GM23338 (cell line): ENCODE data around the gene ZBED5. TPM values are rescaled to one million over a fixed set of nuclear protein-coding genes. Genes with fewer than 3 reads are reported as not detected.

Source experiments
- ATAC-seq: fragments of 200-7000 bp; cut with Tn5 transposase; 3 replicates; pipeline ENCODE4 v1.9.1; 2020
- DNase-seq: peaks from one replicate; pipeline ENCODE4 v3.0.0-alpha.2; 2015; ENCODE audit warnings: low spot score
- H2AFZ ChIP-seq: fragments of 200-600 bp; sonication (generic); 2 replicates; pipeline ENCODE4 v1.8.0; 2016; ENCODE audit warnings: antibody characterized with exemption, mild to moderate bottlenecking, moderate library complexity
- H3F3A ChIP-seq: fragments of 200-600 bp; sonication (generic); replicated peaks from 2 replicates; pipeline ENCODE4 v1.8.0; 2017; ENCODE audit warnings: antibody characterized with exemption, mixed run types, low read depth
- H3K27ac ChIP-seq: fragments of 200-600 bp; sonication (generic); 2 replicates; pipeline ENCODE4 v1.6.1; 2016; ENCODE audit warnings: low read depth
- H3K27me3 ChIP-seq: fragments of 200-600 bp; sonication (generic); 2 replicates; pipeline ENCODE4 v1.8.0; 2016; ENCODE audit warnings: mild to moderate bottlenecking, mixed run types, moderate library complexity; ENCODE audit not compliant: insufficient read depth
- H3K36me3 ChIP-seq: fragments of 200-600 bp; sonication (generic); 2 replicates; pipeline ENCODE4 v1.8.0; 2016; ENCODE audit warnings: mild to moderate bottlenecking; ENCODE audit not compliant: insufficient read depth
- H3K4me1 ChIP-seq: fragments of 200-600 bp; sonication (generic); 2 replicates; pipeline ENCODE4 v1.8.0; 2016; ENCODE audit warnings: mild to moderate bottlenecking, moderate library complexity; ENCODE audit not compliant: insufficient read depth
- H3K4me2 ChIP-seq: fragments of 200-600 bp; sonication (generic); 2 replicates; pipeline ENCODE4 v1.7.1; 2017; ENCODE audit warnings: mixed run types
- H3K4me3 ChIP-seq: fragments of 200-600 bp; sonication (generic); 2 replicates; pipeline ENCODE4 v1.6.1; 2016; ENCODE audit warnings: mixed run types
- H3K79me2 ChIP-seq: fragments of 200-600 bp; sonication (generic); replicated peaks from 2 replicates; pipeline ENCODE4 v1.8.0; 2017; ENCODE audit warnings: mild to moderate bottlenecking; ENCODE audit not compliant: insufficient read depth
- H3K9me2 ChIP-seq: fragments of 200-600 bp; sonication (generic); 2 replicates; pipeline ENCODE4 v1.8.0; 2017; ENCODE audit not compliant: insufficient read depth
- H4K20me1 ChIP-seq: fragments of 200-600 bp; sonication (generic); replicated peaks from 2 replicates; pipeline ENCODE4 v1.8.0; 2017; ENCODE audit warnings: mild to moderate bottlenecking; ENCODE audit not compliant: insufficient read depth
- H3K27ac Mint-ChIP-seq: 2 replicates; pipeline ENCODE4 v1.8.0; 2020; ENCODE audit warnings: inconsistent platforms, mild to moderate bottlenecking, moderate library complexity, mixed read lengths
- H3K27me3 Mint-ChIP-seq: 3 replicates; pipeline ENCODE4 v1.8.0; 2022; ENCODE audit warnings: low read depth, mild to moderate bottlenecking, moderate library complexity, mixed read lengths, inconsistent platforms; ENCODE audit not compliant: insufficient read depth, poor library complexity
- H3K36me3 Mint-ChIP-seq: 3 replicates; pipeline ENCODE4 v1.8.0; 2021; ENCODE audit warnings: low read depth, mild to moderate bottlenecking, inconsistent platforms, moderate library complexity, mixed read lengths
- H3K4me1 Mint-ChIP-seq: 3 replicates; pipeline ENCODE4 v1.8.0; 2020; ENCODE audit warnings: mild to moderate bottlenecking, inconsistent platforms, mixed read lengths
- H3K4me3 Mint-ChIP-seq: 3 replicates; pipeline ENCODE4 v1.8.0; 2021; ENCODE audit warnings: moderate library complexity, mild to moderate bottlenecking, inconsistent platforms, mixed read lengths
- H3K9me3 Mint-ChIP-seq: 3 replicates; pipeline ENCODE4 v1.8.0; 2020; ENCODE audit warnings: moderate library complexity, mild to moderate bottlenecking, inconsistent platforms, mixed read lengths
- CREB1 ChIP-seq: fragments of 250-450 bp; sonication (Bioruptor Pico); IDR thresholded peaks from 2 replicates; pipeline ENCODE4 v1.5.0; 2020; ENCODE audit warnings: low read depth, mild to moderate bottlenecking, moderate library complexity
- CTCF ChIP-seq, 2 experiments: fragments of 200-600 bp in 1 of 2; sonication (generic) in 1 of 2; conservative IDR thresholded peaks; 2 replicates each; pipeline versions ENCODE4 v1.5.1 to v1.6.1; 2016 to 2017; ENCODE audit warnings: antibody characterized with exemption in 2 of 2, low read depth in 2 of 2, mild to moderate bottlenecking in 2 of 2, moderate library complexity in 1 of 2
- ETS1 ChIP-seq: IDR thresholded peaks from 2 replicates; pipeline ENCODE4 v1.6.1; 2016; ENCODE audit warnings: antibody characterized with exemption
- EZH2 ChIP-seq: fragments of 200-600 bp; sonication (generic); IDR thresholded peaks from one replicate; pipeline ENCODE4 v1.8.0; 2017; ENCODE audit warnings: antibody characterized with exemption, mild to moderate bottlenecking, low read depth; ENCODE audit not compliant: unreplicated experiment
- EZH2phosphoT487 ChIP-seq: fragments of 200-600 bp; sonication (generic); IDR thresholded peaks from one replicate; pipeline ENCODE4 v1.8.1; 2018; ENCODE audit warnings: antibody characterized with exemption; ENCODE audit not compliant: unreplicated experiment
- JUNB ChIP-seq: IDR thresholded peaks from one replicate; pipeline ENCODE4 v1.6.1; 2016; ENCODE audit warnings: antibody characterized with exemption; ENCODE audit not compliant: unreplicated experiment
- NANOG ChIP-seq: IDR thresholded peaks from 2 replicates; pipeline ENCODE4 v1.6.1; 2016; ENCODE audit warnings: antibody characterized with exemption, borderline replicate concordance
- POLR2AphosphoS5 ChIP-seq: IDR thresholded peaks from 2 replicates; pipeline ENCODE4 v1.6.1; 2016; ENCODE audit warnings: antibody characterized with exemption, low read depth
- STAT1 ChIP-seq: IDR thresholded peaks from one replicate; pipeline ENCODE4 v1.6.1; 2016; ENCODE audit warnings: antibody characterized with exemption; ENCODE audit not compliant: unreplicated experiment
- ZNF114 ChIP-seq: fragments of 250-450 bp; sonication (Bioruptor Pico); IDR thresholded peaks from 2 replicates; pipeline ENCODE4 v1.5.0; 2020; ENCODE audit warnings: mild to moderate bottlenecking, moderate library complexity
- polyA plus RNA-seq: library from polyadenylated mRNA; unstranded; fragments of >200 nt; fragmentation: Nextera tagmentation; extraction: Ambion mirVana; gene quantifications from 2 replicates; pipeline ENCODE4 v1.2.1, GENCODE V29; 2016
- total RNA-seq: library from RNA; depleted of rRNA; stranded (reverse); fragments of >200 nt; shearing (Covaris generic); gene quantifications from 2 replicates; pipeline ENCODE4 v1.2.3, GENCODE V29; 2014
- TF ChIP-seq, protein P1 (sequence below): IDR thresholded peaks from one replicate; pipeline ENCODE4 v1.6.1; 2018; ENCODE audit warnings: antibody characterized with exemption; ENCODE audit not compliant: unreplicated experiment
- TF ChIP-seq, protein P2 (sequence below): fragments of 250-450 bp; sonication (Bioruptor Pico); IDR thresholded peaks from 2 replicates; pipeline ENCODE4 v1.5.0; 2020; ENCODE audit warnings: mild to moderate bottlenecking, moderate library complexity

The ZBED5 gene
- total and polyA plus RNA-seq, 2 experiments from 2014 or later: 54.1 to 56.3 TPM

- no peak for TF ChIP-seq EZH2
- no peak for TF ChIP-seq NANOG
- TF ChIP-seq JUNB: no peak
These were observed 37.4 kb upstream of the ZBED5 start (continued) for GRCh38 chr11:10895285-10895684.

DNA sequence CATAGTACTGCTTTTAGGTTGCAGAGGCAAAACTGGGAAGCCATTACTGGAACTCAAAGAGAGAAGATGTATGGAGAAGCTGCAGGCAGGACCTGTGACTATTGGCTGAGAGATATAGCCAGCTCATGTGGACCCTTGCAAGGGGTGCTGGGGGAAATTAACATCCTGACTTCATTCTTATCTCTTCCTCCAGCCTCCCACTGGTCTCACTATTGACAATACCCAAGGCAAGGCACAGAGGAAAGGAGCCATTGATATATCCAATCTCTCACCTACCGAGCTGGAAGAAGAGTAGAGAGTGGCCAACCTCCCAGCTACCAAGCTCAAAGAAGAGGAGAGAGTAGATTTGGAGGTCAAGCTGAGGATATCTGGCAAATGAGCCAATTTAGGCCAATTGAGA lies 36.8 kb upstream of the ZBED5 start:
- Histone ChIP-seq H3K9me2 (no peaks in the 10 kb centered on the region; the same call in 1 of the 2 replicates), H3K27ac (no peak overlapping the region), H3K4me1 (no peaks in the 10 kb centered on the region), H2AFZ (no peak overlapping the region), H3K36me3 (no peaks in the 10 kb centered on the region), H3K4me2 (no peak overlapping the region), H4K20me1 (no peaks in the 10 kb centered on the region), H3K79me2 (no peaks in the 10 kb centered on the region), H3K4me3 (no peak overlapping the region), H3K27me3 (no peaks in the 10 kb centered on the region), H3F3A (no peaks in the 10 kb centered on the region)
- H3K4me1 Mint-ChIP-seq: peaks cover under 1% of the 10 kb centered on the region; the same call in 2 of the 3 replicates
- H3K9me3 Mint-ChIP-seq: peaks cover 4% of the 10 kb centered on the region; the same call in 2 of the 3 replicates
- H3K27me3 Mint-ChIP-seq: peaks cover 5% of the 10 kb centered on the region
- TF ChIP-seq CTCF (conservative IDR thresholded peaks at IDR 0.05; ENCODE audit: low read depth in 2 of 2): no peak
- no peak for TF ChIP-seq CREB1 (CRISPR knock-in tag)
- no peak for TF ChIP-seq JUNB
- no peak for TF ChIP-seq POLR2AphosphoS5
- TF ChIP-seq EZH2: no peak
- TF ChIP-seq NANOG: no peak
- no peak for TF ChIP-seq EZH2phosphoT487
- no peak for TF ChIP-seq STAT1
- no peak for TF ChIP-seq ETS1
- TF ChIP-seq, protein P1, sequence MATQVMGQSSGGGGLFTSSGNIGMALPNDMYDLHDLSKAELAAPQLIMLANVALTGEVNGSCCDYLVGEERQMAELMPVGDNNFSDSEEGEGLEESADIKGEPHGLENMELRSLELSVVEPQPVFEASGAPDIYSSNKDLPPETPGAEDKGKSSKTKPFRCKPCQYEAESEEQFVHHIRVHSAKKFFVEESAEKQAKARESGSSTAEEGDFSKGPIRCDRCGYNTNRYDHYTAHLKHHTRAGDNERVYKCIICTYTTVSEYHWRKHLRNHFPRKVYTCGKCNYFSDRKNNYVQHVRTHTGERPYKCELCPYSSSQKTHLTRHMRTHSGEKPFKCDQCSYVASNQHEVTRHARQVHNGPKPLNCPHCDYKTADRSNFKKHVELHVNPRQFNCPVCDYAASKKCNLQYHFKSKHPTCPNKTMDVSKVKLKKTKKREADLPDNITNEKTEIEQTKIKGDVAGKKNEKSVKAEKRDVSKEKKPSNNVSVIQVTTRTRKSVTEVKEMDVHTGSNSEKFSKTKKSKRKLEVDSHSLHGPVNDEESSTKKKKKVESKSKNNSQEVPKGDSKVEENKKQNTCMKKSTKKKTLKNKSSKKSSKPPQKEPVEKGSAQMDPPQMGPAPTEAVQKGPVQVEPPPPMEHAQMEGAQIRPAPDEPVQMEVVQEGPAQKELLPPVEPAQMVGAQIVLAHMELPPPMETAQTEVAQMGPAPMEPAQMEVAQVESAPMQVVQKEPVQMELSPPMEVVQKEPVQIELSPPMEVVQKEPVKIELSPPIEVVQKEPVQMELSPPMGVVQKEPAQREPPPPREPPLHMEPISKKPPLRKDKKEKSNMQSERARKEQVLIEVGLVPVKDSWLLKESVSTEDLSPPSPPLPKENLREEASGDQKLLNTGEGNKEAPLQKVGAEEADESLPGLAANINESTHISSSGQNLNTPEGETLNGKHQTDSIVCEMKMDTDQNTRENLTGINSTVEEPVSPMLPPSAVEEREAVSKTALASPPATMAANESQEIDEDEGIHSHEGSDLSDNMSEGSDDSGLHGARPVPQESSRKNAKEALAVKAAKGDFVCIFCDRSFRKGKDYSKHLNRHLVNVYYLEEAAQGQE: no peak
- TF ChIP-seq ZNF114 (CRISPR knock-in tag): no peak
- TF ChIP-seq, protein P2, sequence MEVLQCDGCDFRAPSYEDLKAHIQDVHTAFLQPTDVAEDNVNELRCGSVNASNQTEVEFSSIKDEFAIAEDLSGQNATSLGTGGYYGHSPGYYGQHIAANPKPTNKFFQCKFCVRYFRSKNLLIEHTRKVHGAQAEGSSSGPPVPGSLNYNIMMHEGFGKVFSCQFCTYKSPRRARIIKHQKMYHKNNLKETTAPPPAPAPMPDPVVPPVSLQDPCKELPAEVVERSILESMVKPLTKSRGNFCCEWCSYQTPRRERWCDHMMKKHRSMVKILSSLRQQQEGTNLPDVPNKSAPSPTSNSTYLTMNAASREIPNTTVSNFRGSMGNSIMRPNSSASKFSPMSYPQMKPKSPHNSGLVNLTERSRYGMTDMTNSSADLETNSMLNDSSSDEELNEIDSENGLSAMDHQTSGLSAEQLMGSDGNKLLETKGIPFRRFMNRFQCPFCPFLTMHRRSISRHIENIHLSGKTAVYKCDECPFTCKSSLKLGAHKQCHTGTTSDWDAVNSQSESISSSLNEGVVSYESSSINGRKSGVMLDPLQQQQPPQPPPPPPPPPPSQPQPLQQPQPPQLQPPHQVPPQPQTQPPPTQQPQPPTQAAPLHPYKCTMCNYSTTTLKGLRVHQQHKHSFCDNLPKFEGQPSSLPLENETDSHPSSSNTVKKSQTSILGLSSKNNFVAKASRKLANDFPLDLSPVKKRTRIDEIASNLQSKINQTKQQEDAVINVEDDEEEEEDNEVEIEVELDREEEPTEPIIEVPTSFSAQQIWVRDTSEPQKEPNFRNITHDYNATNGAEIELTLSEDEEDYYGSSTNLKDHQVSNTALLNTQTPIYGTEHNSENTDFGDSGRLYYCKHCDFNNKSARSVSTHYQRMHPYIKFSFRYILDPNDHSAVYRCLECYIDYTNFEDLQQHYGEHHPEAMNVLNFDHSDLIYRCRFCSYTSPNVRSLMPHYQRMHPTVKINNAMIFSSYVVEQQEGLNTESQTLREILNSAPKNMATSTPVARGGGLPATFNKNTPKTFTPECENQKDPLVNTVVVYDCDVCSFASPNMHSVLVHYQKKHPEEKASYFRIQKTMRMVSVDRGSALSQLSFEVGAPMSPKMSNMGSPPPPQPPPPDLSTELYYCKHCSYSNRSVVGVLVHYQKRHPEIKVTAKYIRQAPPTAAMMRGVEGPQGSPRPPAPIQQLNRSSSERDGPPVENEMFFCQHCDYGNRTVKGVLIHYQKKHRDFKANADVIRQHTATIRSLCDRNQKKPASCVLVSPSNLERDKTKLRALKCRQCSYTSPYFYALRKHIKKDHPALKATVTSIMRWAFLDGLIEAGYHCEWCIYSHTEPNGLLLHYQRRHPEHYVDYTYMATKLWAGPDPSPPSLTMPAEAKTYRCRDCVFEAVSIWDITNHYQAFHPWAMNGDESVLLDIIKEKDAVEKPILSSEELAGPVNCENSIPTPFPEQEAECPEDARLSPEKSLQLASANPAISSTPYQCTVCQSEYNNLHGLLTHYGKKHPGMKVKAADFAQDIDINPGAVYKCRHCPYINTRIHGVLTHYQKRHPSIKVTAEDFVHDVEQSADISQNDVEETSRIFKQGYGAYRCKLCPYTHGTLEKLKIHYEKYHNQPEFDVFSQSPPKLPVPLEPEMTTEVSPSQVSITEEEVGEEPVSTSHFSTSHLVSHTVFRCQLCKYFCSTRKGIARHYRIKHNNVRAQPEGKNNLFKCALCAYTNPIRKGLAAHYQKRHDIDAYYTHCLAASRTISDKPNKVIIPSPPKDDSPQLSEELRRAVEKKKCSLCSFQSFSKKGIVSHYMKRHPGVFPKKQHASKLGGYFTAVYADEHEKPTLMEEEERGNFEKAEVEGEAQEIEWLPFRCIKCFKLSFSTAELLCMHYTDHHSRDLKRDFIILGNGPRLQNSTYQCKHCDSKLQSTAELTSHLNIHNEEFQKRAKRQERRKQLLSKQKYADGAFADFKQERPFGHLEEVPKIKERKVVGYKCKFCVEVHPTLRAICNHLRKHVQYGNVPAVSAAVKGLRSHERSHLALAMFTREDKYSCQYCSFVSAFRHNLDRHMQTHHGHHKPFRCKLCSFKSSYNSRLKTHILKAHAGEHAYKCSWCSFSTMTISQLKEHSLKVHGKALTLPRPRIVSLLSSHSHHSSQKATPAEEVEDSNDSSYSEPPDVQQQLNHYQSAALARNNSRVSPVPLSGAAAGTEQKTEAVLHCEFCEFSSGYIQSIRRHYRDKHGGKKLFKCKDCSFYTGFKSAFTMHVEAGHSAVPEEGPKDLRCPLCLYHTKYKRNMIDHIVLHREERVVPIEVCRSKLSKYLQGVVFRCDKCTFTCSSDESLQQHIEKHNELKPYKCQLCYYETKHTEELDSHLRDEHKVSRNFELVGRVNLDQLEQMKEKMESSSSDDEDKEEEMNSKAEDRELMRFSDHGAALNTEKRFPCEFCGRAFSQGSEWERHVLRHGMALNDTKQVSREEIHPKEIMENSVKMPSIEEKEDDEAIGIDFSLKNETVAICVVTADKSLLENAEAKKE (CRISPR knock-in tag): no peak
- H3K4me3 Mint-ChIP-seq: no peak overlapping the region
- H3K27ac Mint-ChIP-seq: no peak overlapping the region
- H3K36me3 Mint-ChIP-seq: peaks cover 3% of the 10 kb centered on the region; the same call in 1 of the 3 replicates
- no peak for ATAC-seq
- DNase-seq: no peak
